Activated CD8-positive, alpha-beta memory T cell treated with anti-CD3 and anti-CD28 coated beads, Interleukin-2, amount 10 ng/mL, durations not matched to agents 7 days and 5 days (primary cell): ENCODE results near the gene LRRC56. TPM values are rescaled to one million over a fixed set of nuclear protein-coding genes. Genes with fewer than 3 reads are reported as not detected.

Experiments used
- ATAC-seq: fragments of 150-1000 bp; cut with Tn5 transposase; one replicate; pipeline ENCODE4 v1.10.0; 2021; ENCODE audit warnings: moderate library complexity
- CTCF ChIA-PET: fragments of 350-600 bp; sonication (Branson Sonifier 250); formaldehyde crosslinking; loops from one replicate; lab custom pipeline; 2021; ENCODE audit warnings: antibody characterized with exemption; lab: Charles Lee
- DNase-seq: peaks from one replicate; pipeline ENCODE4 v3.0.0-alpha.2; 2020
- H3K27ac Mint-ChIP-seq: one replicate; pipeline ENCODE4 v1.8.0; 2021; ENCODE audit warnings: mild to moderate bottlenecking, mixed read lengths
- H3K27me3 Mint-ChIP-seq: one replicate; pipeline ENCODE4 v1.8.0; 2021; ENCODE audit warnings: mixed read lengths
- H3K36me3 Mint-ChIP-seq: one replicate; pipeline ENCODE4 v1.8.0; 2021; ENCODE audit warnings: mild to moderate bottlenecking, mixed read lengths
- H3K4me1 Mint-ChIP-seq: one replicate; pipeline ENCODE4 v1.8.0; 2021; ENCODE audit warnings: mixed read lengths
- H3K4me3 Mint-ChIP-seq: one replicate; pipeline ENCODE4 v1.8.0; 2021; ENCODE audit warnings: mild to moderate bottlenecking, moderate library complexity, mixed read lengths
- H3K9me3 Mint-ChIP-seq: one replicate; pipeline ENCODE4 v1.8.0; 2022; ENCODE audit warnings: low read depth, mixed read lengths
- total RNA-seq, 2 experiments: library from RNA; stranded (reverse); gene quantifications; one replicate each; pipeline ENCODE4 v1.2.3, GENCODE V29; 2021

LRRC56 gene
- total RNA-seq, 2 experiments from 2014 or later: 1.7 to 2.1 TPM

- CTCF ChIA-PET: interaction anchor here (0.7 to 0.9 kb wide), 3 partner anchors 10 to 64 kb away, joined by 3 read pairs; no protein-coding TSS in a partner anchor
- H3K4me1 Mint-ChIP-seq: no peaks in the 10 kb centered on the region
- no peaks in the 10 kb centered on the region for H3K27me3 Mint-ChIP-seq
- H3K9me3 Mint-ChIP-seq: no peaks in the 10 kb centered on the region
- no peak for ATAC-seq
- no peaks in the 10 kb centered on the region for H3K36me3 Mint-ChIP-seq
- no peak for DNase-seq
- H3K4me3 Mint-ChIP-seq: no peak overlapping the region
- H3K27ac Mint-ChIP-seq: no peak overlapping the region
These were observed 7.8 kb downstream of the LRRC56 start for GRCh38 chr11:545171-545570.

DNA sequence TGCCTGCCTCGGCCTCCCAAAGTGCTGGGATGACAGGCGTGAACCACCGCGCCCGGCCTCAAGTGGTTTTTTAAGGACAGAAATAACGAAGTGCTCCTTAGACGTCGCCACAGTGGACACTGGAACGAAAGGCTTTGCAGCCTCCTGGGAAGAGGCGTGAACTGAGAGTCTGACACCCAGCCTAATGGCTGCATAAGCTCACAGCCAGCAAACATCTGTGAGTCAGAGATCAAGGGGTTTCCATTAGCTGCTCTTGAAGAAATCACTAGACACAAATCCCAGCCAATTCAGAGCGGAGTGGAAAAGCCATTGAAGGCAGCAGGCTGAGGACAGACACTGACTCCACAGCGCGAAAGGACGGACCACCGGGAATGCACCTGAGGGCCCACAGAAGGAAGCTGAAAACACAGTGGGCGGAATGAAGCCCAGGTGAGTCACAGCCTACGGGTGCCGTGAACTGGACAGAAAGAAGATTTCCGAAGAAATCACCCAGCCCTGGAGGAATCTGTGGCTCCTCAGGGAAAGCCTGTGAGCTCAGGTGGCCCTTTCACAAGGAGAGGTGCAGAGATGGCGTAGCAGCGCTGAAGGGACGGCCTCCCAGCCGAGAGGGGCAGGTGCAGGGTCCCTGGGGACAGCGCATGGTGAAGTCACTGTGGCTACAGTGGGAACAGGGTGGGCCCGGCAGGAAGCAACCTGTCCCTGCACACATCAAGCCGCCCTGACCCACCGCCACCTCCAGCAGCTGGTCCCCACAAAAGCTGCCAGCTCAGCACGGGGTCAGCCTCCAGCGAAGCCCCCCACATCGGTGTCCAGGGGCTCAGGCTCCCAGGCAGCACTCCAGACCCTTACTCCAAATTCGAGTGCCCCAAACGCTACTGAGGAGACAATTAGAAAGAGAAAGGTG, 11.6 kb downstream of the LRRC56 start:
- Mint-ChIP-seq H3K4me3 (no peak overlapping the region), H3K4me1 (no peaks in the 10 kb centered on the region), H3K27ac (no peak overlapping the region), H3K36me3 (no peaks in the 10 kb centered on the region), H3K27me3 (no peaks in the 10 kb centered on the region), H3K9me3 (no peaks in the 10 kb centered on the region)
- DNase-seq (no peak), ATAC-seq (no peak)
- CTCF ChIA-PET: interaction anchor here (2.4 kb wide), 1 partner anchor 13 kb away, joined by 5 read pairs; the partner anchor contains the start of gene HRAS

DNA sequence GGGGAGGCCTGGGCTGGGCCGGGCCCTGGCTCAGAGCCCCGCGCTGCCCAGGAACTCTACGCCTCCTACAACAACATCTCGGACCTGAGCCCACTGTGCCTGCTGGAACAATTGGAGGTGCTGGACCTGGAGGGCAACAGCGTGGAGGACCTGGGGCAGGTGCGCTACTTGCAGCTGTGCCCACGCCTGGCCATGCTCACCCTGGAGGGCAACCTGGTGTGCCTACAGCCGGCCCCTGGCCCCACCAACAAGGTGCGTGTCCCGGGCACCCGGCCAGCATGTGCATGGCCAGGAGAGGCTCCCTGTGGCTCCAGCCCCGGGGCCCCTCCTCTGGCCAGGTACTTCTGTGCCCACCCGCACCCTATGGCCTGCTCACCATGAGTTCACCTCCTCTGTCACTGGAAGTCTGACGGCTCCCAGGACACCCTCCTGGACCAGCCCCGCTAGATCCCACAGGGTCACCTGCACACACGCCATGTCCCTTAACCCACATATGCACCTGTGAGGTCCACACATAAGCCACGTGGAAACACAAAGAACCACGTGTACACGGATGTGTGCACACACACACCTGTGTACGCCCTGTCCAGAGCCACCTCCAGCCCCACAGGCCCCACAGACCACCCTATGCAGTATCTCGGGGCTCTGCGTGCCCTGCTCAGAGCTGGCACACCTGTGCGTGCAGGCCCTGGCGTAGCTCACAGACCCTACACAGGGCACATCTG, 12.9 kb downstream of the LRRC56 start:
- Mint-ChIP-seq H3K36me3 (no peaks in the 10 kb centered on the region), H3K9me3 (no peaks in the 10 kb centered on the region), H3K4me3 (no peak overlapping the region), H3K4me1 (no peaks in the 10 kb centered on the region), H3K27ac (no peak overlapping the region), H3K27me3 (no peaks in the 10 kb centered on the region)
- ATAC-seq: no peak
- no peak for DNase-seq
- CTCF ChIA-PET: interaction anchor here (8.3 kb wide), 1 partner anchor 174 kb away, joined by 150 read pairs; no protein-coding TSS in a partner anchor

DNA sequence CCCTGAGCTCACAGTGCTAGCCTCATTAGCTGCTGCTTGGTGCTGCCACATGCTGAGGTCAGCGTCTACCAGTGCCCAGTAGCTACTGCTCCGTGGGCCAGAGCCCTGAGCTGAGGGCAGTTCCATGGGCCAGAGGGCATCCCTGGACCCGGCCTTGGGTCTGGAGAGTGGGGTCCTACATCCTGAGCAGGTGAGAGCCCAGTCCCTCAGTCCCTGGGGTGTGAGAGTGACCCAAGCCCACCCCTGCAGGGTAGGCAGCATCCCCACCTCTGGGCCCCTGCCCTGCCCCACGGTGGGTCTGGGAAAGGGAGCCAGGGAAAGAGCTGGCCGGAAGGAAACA, 13.4 kb downstream of the LRRC56 start:
- CTCF ChIA-PET: interaction anchor here (1.2 to 8.3 kb wide), 2 partner anchors 15 to 173 kb away, joined by 3 to 150 read pairs; partner anchors contain the start of gene HRAS
- no peaks in the 10 kb centered on the region for H3K36me3 Mint-ChIP-seq
- H3K27ac Mint-ChIP-seq: no peak overlapping the region
- H3K4me1 Mint-ChIP-seq: no peaks in the 10 kb centered on the region
- no peaks in the 10 kb centered on the region for H3K9me3 Mint-ChIP-seq
- no peak for ATAC-seq
- no peaks in the 10 kb centered on the region for H3K27me3 Mint-ChIP-seq
- H3K4me3 Mint-ChIP-seq: no peak overlapping the region
- DNase-seq: no peak

GRCh38 chr11:551131-551530, 13.8 kb downstream of the LRRC56 start:
- H3K4me1 Mint-ChIP-seq: no peaks in the 10 kb centered on the region

GRCh38 chr11:551596-551995, 14.3 kb downstream of the LRRC56 start:
- Mint-ChIP-seq H3K9me3 (no peaks in the 10 kb centered on the region), H3K27ac (no peak overlapping the region), H3K4me3 (no peak overlapping the region), H3K4me1 (peaks cover 1% of the 10 kb centered on the region), H3K36me3 (no peaks in the 10 kb centered on the region), H3K27me3 (peaks cover 4% of the 10 kb centered on the region)
- CTCF ChIA-PET: interaction anchor here (1.2 to 8.3 kb wide), 2 partner anchors 16 to 172 kb away, joined by 3 to 150 read pairs; partner anchors contain the start of gene HRAS
- DNase-seq (no peak), ATAC-seq (no peak)

More at GRCh38 chr11:551131-551530, 13.8 kb downstream of the LRRC56 start:
- CTCF ChIA-PET: interaction anchor here (1.2 to 8.3 kb wide), 2 partner anchors 15 to 173 kb away, joined by 3 to 150 read pairs; partner anchors contain the start of gene HRAS
- ATAC-seq (no peak), DNase-seq (no peak)
- Mint-ChIP-seq H3K36me3 (no peaks in the 10 kb centered on the region), H3K9me3 (no peaks in the 10 kb centered on the region), H3K27ac (no peak overlapping the region), H3K27me3 (no peaks in the 10 kb centered on the region), H3K4me3 (no peak overlapping the region)

GRCh38 chr11:553083-553987, 16.0 kb downstream of the LRRC56 start:
- H3K36me3 Mint-ChIP-seq: no peaks in the 10 kb centered on the region

GRCh38 chr11:553988-554340, 16.6 kb downstream of the LRRC56 start:
- H3K4me1 Mint-ChIP-seq: peaks cover 1% of the 10 kb centered on the region
- peaks cover 17% of the 10 kb centered on the region for H3K27me3 Mint-ChIP-seq
- no peaks in the 10 kb centered on the region for H3K9me3 Mint-ChIP-seq
- H3K27ac Mint-ChIP-seq: no peak overlapping the region
- ATAC-seq (no peak), DNase-seq (no peak)
- CTCF ChIA-PET: interaction anchor here (1.0 to 8.3 kb wide), 11 partner anchors 14 to 212 kb away, joined by 3 to 150 read pairs (median 7); partner anchors contain the start of genes DEAF1, IRF7, PHRF1 and TMEM80
- H3K4me3 Mint-ChIP-seq: no peak overlapping the region
- no peaks in the 10 kb centered on the region for H3K36me3 Mint-ChIP-seq

More at GRCh38 chr11:553083-553987, 16.0 kb downstream of the LRRC56 start:
- CTCF ChIA-PET: interaction anchor here (1.0 to 8.3 kb wide), 7 partner anchors 15 to 213 kb away, joined by 3 to 150 read pairs (median 7); partner anchors contain the start of genes DEAF1, PHRF1 and TMEM80
- Mint-ChIP-seq H3K27ac (no peak overlapping the region), H3K4me3 (no peak overlapping the region), H3K4me1 (peaks cover 1% of the 10 kb centered on the region), H3K27me3 (peaks cover 16% of the 10 kb centered on the region), H3K9me3 (no peaks in the 10 kb centered on the region)
- no peak for DNase-seq
- no peak for ATAC-seq

- peak overlapping the region; percentile 9 for H3K4me3 Mint-ChIP-seq
- no peaks in the 10 kb centered on the region for H3K36me3 Mint-ChIP-seq
- H3K4me1 Mint-ChIP-seq: peaks cover 1% of the 10 kb centered on the region
- ATAC-seq (peak; percentile 83), DNase-seq (peak; percentile 82)
- H3K27me3 Mint-ChIP-seq: peaks cover 18% of the 10 kb centered on the region
- no peaks in the 10 kb centered on the region for H3K9me3 Mint-ChIP-seq
- CTCF ChIA-PET: interaction anchor here (0.6 to 8.3 kb wide), 35 partner anchors 9 to 211 kb away, joined by 3 to 150 read pairs (median 4); partner anchors contain the start of genes DEAF1, HRAS, IRF7 and PHRF1
- no peak overlapping the region for H3K27ac Mint-ChIP-seq
These were observed 17.3 kb downstream of the LRRC56 start for GRCh38 chr11:554428-555226.

- no peak for DNase-seq
- no peak overlapping the region for H3K4me3 Mint-ChIP-seq
- peaks cover 18% of the 10 kb centered on the region for H3K27me3 Mint-ChIP-seq
- H3K27ac Mint-ChIP-seq: no peak overlapping the region
- peak; percentile 9 for ATAC-seq
- peaks cover 6% of the 10 kb centered on the region for H3K4me1 Mint-ChIP-seq
- H3K9me3 Mint-ChIP-seq: no peaks in the 10 kb centered on the region
- CTCF ChIA-PET: interaction anchor here (0.6 to 8.3 kb wide), 26 partner anchors 8 to 205 kb away, joined by 3 to 150 read pairs (median 4); partner anchors contain the start of genes DEAF1, HRAS, IRF7 and PHRF1
- H3K36me3 Mint-ChIP-seq: no peaks in the 10 kb centered on the region
These were observed 18.0 kb downstream of the LRRC56 start for GRCh38 chr11:555227-555779.

GRCh38 chr11:555780-556661, 18.7 kb downstream of the LRRC56 start:
- ATAC-seq: no peak
- CTCF ChIA-PET: interaction anchor here (0.6 to 8.3 kb wide), 18 partner anchors 8 to 204 kb away, joined by 3 to 150 read pairs (median 6); partner anchors contain the start of genes DEAF1, HRAS, IRF7 and PHRF1

More at GRCh38 chr11:555780-556661, 18.7 kb downstream of the LRRC56 start:
- H3K27me3 Mint-ChIP-seq: peaks cover 18% of the 10 kb centered on the region
- H3K27ac Mint-ChIP-seq: no peak overlapping the region
- DNase-seq: no peak
- no peaks in the 10 kb centered on the region for H3K9me3 Mint-ChIP-seq
- no peaks in the 10 kb centered on the region for H3K36me3 Mint-ChIP-seq
- H3K4me1 Mint-ChIP-seq: peaks cover 6% of the 10 kb centered on the region
- H3K4me3 Mint-ChIP-seq: no peak overlapping the region
